ENCODE measurements around the gene ATG4B. TPM values are rescaled to one million over a fixed set of nuclear protein-coding genes. Genes with fewer than 3 reads are reported as not detected.

Gene ATG4B
- total RNA-seq, 1 experiment from 2014 or later, result 70.9 TPM

GRCh38 chr2:241719093-241719492 is 81.6 kb downstream of the ATG4B start:
- intact Hi-C loops (cut with micrococcal nuclease), result no loop called here
- POLR2A ChIA-PET, result no interaction called here
- no peak for TF ChIP-seq CTCF (IDR thresholded peaks at IDR 0.05; ENCODE audit: unreplicated experiment)
- no TSS peak for BruUV-seq (replicated peaks)
- peaks cover 79% of the 10 kb centered on the region for H3K36me3 Mint-ChIP-seq (ENCODE audit: insufficient read depth, unreplicated experiment)
- CTCF ChIA-PET, result interaction anchor here (0.8 to 1.0 kb wide), 2 partner anchors 12 to 75 kb away, joined by 3 read pairs; no protein-coding TSS in a partner anchor
- H3K4me3 Mint-ChIP-seq (ENCODE audit: unreplicated experiment), result no peak overlapping the region
- H3K9me3 Mint-ChIP-seq (ENCODE audit: unreplicated experiment), result no peaks in the 10 kb centered on the region
- no peak overlapping the region for H3K27ac Mint-ChIP-seq (ENCODE audit: low read depth, unreplicated experiment)
- no peaks in the 10 kb centered on the region for H3K27me3 Mint-ChIP-seq (ENCODE audit: insufficient read depth, unreplicated experiment)
- no peak for DNase-seq (ENCODE audit: unreplicated experiment)
- H3K4me1 Mint-ChIP-seq (ENCODE audit: insufficient read depth, unreplicated experiment), result no peaks in the 10 kb centered on the region

- Mint-ChIP-seq H3K9me3 (ENCODE audit: unreplicated experiment) (no peaks in the 10 kb centered on the region), H3K4me3 (ENCODE audit: unreplicated experiment) (no peak overlapping the region), H3K4me1 (ENCODE audit: insufficient read depth, unreplicated experiment) (no peaks in the 10 kb centered on the region), H3K27me3 (ENCODE audit: insufficient read depth, unreplicated experiment) (no peaks in the 10 kb centered on the region), H3K27ac (ENCODE audit: low read depth, unreplicated experiment) (no peak overlapping the region), H3K36me3 (ENCODE audit: insufficient read depth, unreplicated experiment) (peaks cover 79% of the 10 kb centered on the region)
- ChIA-PET POLR2A (interaction anchor here (0.8 kb wide), 1 partner anchor 15 kb away, joined by 4 read pairs; the partner anchor contains the start of gene D2HGDH), CTCF (no interaction called here)
- no peak for TF ChIP-seq CTCF (IDR thresholded peaks at IDR 0.05; ENCODE audit: unreplicated experiment)
- no peak for DNase-seq (ENCODE audit: unreplicated experiment)
- intact Hi-C loops (cut with micrococcal nuclease), result no loop called here
- no TSS peak for BruUV-seq (replicated peaks)
Observed at GRCh38 chr2:241720099-241720498, 82.6 kb downstream of the ATG4B start.

GRCh38 chr2:241720560-241720959 is 83.1 kb downstream of the ATG4B start:
- no peak overlapping the region for H3K27ac Mint-ChIP-seq (ENCODE audit: low read depth, unreplicated experiment)

GRCh38 chr2:241721852-241722251 is 84.4 kb downstream of the ATG4B start:
- Mint-ChIP-seq H3K4me3 (ENCODE audit: unreplicated experiment) (no peak overlapping the region), H3K4me1 (ENCODE audit: insufficient read depth, unreplicated experiment) (no peaks in the 10 kb centered on the region), H3K36me3 (ENCODE audit: insufficient read depth, unreplicated experiment) (peaks cover 74% of the 10 kb centered on the region), H3K9me3 (ENCODE audit: unreplicated experiment) (no peaks in the 10 kb centered on the region), H3K27ac (ENCODE audit: low read depth, unreplicated experiment) (no peak overlapping the region), H3K27me3 (ENCODE audit: insufficient read depth, unreplicated experiment) (no peaks in the 10 kb centered on the region)
- intact Hi-C loops (cut with micrococcal nuclease), result no loop called here
- no peak for TF ChIP-seq CTCF (IDR thresholded peaks at IDR 0.05; ENCODE audit: unreplicated experiment)
- DNase-seq (ENCODE audit: unreplicated experiment), result no peak
- POLR2A ChIA-PET, result no interaction called here
- CTCF ChIA-PET, result interaction anchor here (1.1 kb wide), 1 partner anchor 20 kb away, joined by 3 read pairs; the partner anchor contains the start of gene ING5
- BruUV-seq (replicated peaks), result no TSS peak

More at GRCh38 chr2:241720560-241720959, 83.1 kb downstream of the ATG4B start:
- BruUV-seq (replicated peaks), result no TSS peak
- no peak for TF ChIP-seq CTCF (IDR thresholded peaks at IDR 0.05; ENCODE audit: unreplicated experiment)
- Mint-ChIP-seq H3K36me3 (ENCODE audit: insufficient read depth, unreplicated experiment) (peaks cover 81% of the 10 kb centered on the region), H3K27me3 (ENCODE audit: insufficient read depth, unreplicated experiment) (no peaks in the 10 kb centered on the region), H3K4me1 (ENCODE audit: insufficient read depth, unreplicated experiment) (no peaks in the 10 kb centered on the region), H3K9me3 (ENCODE audit: unreplicated experiment) (no peaks in the 10 kb centered on the region), H3K4me3 (ENCODE audit: unreplicated experiment) (no peak overlapping the region)
- DNase-seq (ENCODE audit: unreplicated experiment), result no peak
- ChIA-PET POLR2A (no interaction called here), CTCF (no interaction called here)
- intact Hi-C loops (cut with micrococcal nuclease), result no loop called here

Measured in MCF 10A (cell line).